HAP-1 (cell line): ENCODE measurements around the gene CDH7.

ENCODE experiments used
- DNase-seq, 2 experiments: peaks; one replicate each; pipeline ENCODE4 v3.0.0-alpha.2; 2016 to 2020; ENCODE audit warnings: low spot score in 2 of 2
- H3K27me3 ChIP-seq: fragments of 250-450 bp; sonication (Bioruptor Pico); 2 replicates; pipeline ENCODE4 v1.5.1; 2020; ENCODE audit warnings: low read depth, mild to moderate bottlenecking, moderate library complexity
- H3K36me3 ChIP-seq: fragments of 250-450 bp; sonication (Bioruptor Pico); replicated peaks from 2 replicates; pipeline ENCODE4 v1.5.1; 2020; ENCODE audit warnings: mild to moderate bottlenecking
- H3K4me1 ChIP-seq: fragments of 250-450 bp; sonication (Bioruptor Pico); 2 replicates; pipeline ENCODE4 v1.5.1; 2020; ENCODE audit warnings: mild to moderate bottlenecking
- H3K4me3 ChIP-seq: fragments of 250-450 bp; sonication (Bioruptor Pico); 2 replicates; pipeline ENCODE4 v1.5.1; 2020; ENCODE audit warnings: mild to moderate bottlenecking, moderate library complexity
- H3K9me3 ChIP-seq: fragments of 250-450 bp; sonication (Bioruptor Pico); 2 replicates; pipeline ENCODE4 v1.5.1; 2020; ENCODE audit warnings: mild to moderate bottlenecking, moderate library complexity
- in situ Hi-C: fragments of 300-500 bp; cut with MboI; formaldehyde crosslinking; loops from 3 replicates; pipeline ENCODE4 v1.14.3; 2020; ENCODE audit warnings: low sequenced_read_pairs, inconsistent platforms, mixed read lengths

CDH7 gene

GRCh38 chr18:65750389-65751154 lies at the start of gene CDH7:
TSS of gene CDH7 (plus strand) at chr18:65751012. CDS start at chr18:65762843, 11,831 bp downstream.
- peaks cover 19% of the 10 kb centered on the region for H3K4me1 ChIP-seq
- DNase-seq: no peak
- H3K4me3 ChIP-seq: no peak within 1 kb of the TSS
- H3K9me3 ChIP-seq: peaks cover 4% of the 10 kb centered on the region; the same call in 1 of the 2 replicates
- no peaks in the 10 kb centered on the region for H3K27me3 ChIP-seq
- no peaks in the 10 kb centered on the region for H3K36me3 ChIP-seq
- in situ Hi-C loops: no loop called here

GRCh38 chr18:65704046-65704445 lies 46.8 kb upstream of the CDH7 start:
- Histone ChIP-seq H3K36me3 (no peaks in the 10 kb centered on the region), H3K9me3 (no peaks in the 10 kb centered on the region), H3K4me1 (no peaks in the 10 kb centered on the region), H3K27me3 (no peaks in the 10 kb centered on the region), H3K4me3 (no peak overlapping the region)
- in situ Hi-C loops: no loop called here
- no peak for DNase-seq

GRCh38 chr18:65706646-65707045 lies 44.2 kb upstream of the CDH7 start:
- in situ Hi-C loops: no loop called here
- DNase-seq: no peak
- no peaks in the 10 kb centered on the region for H3K27me3 ChIP-seq
- no peaks in the 10 kb centered on the region for H3K4me1 ChIP-seq
- no peak overlapping the region for H3K4me3 ChIP-seq
- no peaks in the 10 kb centered on the region for H3K9me3 ChIP-seq
- no peaks in the 10 kb centered on the region for H3K36me3 ChIP-seq

GRCh38 chr18:65711493-65711892 lies 39.3 kb upstream of the CDH7 start:
- in situ Hi-C loops: no loop called here
- H3K36me3 ChIP-seq: no peaks in the 10 kb centered on the region
- H3K4me1 ChIP-seq: no peaks in the 10 kb centered on the region
- no peak overlapping the region for H3K4me3 ChIP-seq
- H3K9me3 ChIP-seq: no peaks in the 10 kb centered on the region
- no peaks in the 10 kb centered on the region for H3K27me3 ChIP-seq
- no peak for DNase-seq

- H3K36me3 ChIP-seq: no peaks in the 10 kb centered on the region
- in situ Hi-C loops: no loop called here
- no peak overlapping the region for H3K4me3 ChIP-seq
- H3K27me3 ChIP-seq: no peaks in the 10 kb centered on the region
- no peaks in the 10 kb centered on the region for H3K9me3 ChIP-seq
- H3K4me1 ChIP-seq: peaks cover 18% of the 10 kb centered on the region
- peak in 1 of 2 experiments; percentile 13 for DNase-seq
Measured at GRCh38 chr18:65721619-65722018, 29.2 kb upstream of the CDH7 start.

GRCh38 chr18:65725251-65726050 lies 25.4 kb upstream of the CDH7 start:
- H3K27me3 ChIP-seq: no peaks in the 10 kb centered on the region
- in situ Hi-C loops: no loop called here
- no peak overlapping the region for H3K4me3 ChIP-seq
- peak; percentile 83 to 90 for DNase-seq
- H3K36me3 ChIP-seq: no peaks in the 10 kb centered on the region
- H3K9me3 ChIP-seq: no peaks in the 10 kb centered on the region
- H3K4me1 ChIP-seq: peaks cover 18% of the 10 kb centered on the region

GRCh38 chr18:65735155-65735554 lies 15.7 kb upstream of the CDH7 start:
- Histone ChIP-seq H3K4me1 (peaks cover 27% of the 10 kb centered on the region), H3K9me3 (no peaks in the 10 kb centered on the region), H3K36me3 (no peaks in the 10 kb centered on the region), H3K27me3 (no peaks in the 10 kb centered on the region), H3K4me3 (no peak overlapping the region)
- DNase-seq: no peak
- in situ Hi-C loops: no loop called here

- no peaks in the 10 kb centered on the region for H3K27me3 ChIP-seq
- DNase-seq: peak; percentile 23 to 60
- H3K9me3 ChIP-seq: no peaks in the 10 kb centered on the region
- H3K4me1 ChIP-seq: peaks cover 27% of the 10 kb centered on the region
- no peak overlapping the region for H3K4me3 ChIP-seq
- no peaks in the 10 kb centered on the region for H3K36me3 ChIP-seq
- in situ Hi-C loops: no loop called here
Measured at GRCh38 chr18:65737471-65737955, 13.3 kb upstream of the CDH7 start.

DNA sequence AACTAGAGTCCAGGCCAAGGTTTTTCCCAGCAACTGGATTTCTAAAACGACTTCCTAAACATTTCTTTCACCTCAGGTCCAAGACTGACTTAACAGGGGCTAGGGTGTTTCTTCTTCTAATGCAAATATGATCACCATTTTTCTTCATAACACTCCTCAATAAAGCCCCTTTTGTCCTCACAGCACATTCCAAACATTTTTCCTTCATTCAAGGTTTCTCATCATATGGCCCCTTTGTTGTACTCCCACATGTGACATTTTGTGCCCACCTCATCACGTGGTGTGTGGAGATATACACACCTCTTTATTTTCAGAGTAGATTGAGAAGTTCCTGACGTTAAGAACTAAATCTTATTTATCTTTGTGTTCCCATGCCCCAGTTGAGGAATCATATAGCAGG lies 3.9 kb upstream of the CDH7 start:
- peaks cover 9% of the 10 kb centered on the region for H3K4me1 ChIP-seq
- DNase-seq: peak; percentile 35 to 65
- H3K4me3 ChIP-seq: no peak overlapping the region
- peaks cover 4% of the 10 kb centered on the region; the same call in 1 of the 2 replicates for H3K9me3 ChIP-seq
- in situ Hi-C loops: no loop called here
- no peaks in the 10 kb centered on the region for H3K27me3 ChIP-seq
- H3K36me3 ChIP-seq: no peaks in the 10 kb centered on the region

DNA sequence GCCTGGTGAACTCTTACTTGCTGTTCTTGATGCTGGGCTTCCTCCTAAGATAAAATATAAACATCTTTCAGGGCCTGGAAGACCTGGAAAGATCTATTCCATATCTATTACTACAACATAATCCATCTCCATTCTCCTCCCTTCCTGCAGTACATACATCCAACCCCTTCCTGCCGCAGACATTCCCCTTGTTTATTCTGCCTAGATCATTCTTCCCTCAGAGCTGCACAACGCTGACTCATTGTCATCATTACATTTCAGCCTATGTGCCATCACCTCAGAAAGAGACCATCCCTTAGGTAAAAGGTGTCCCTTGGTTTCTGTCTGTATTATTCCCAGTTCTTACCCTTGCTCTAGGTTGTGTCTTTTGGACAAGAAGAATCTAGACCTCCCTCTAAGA lies 2.5 kb upstream of the CDH7 start:
- no peaks in the 10 kb centered on the region for H3K27me3 ChIP-seq
- DNase-seq: no peak
- in situ Hi-C loops: no loop called here

GRCh38 chr18:65749841-65750240 lies 971 bp upstream of the CDH7 start:
- no peak overlapping the region for H3K4me3 ChIP-seq
- no peak for DNase-seq
- peaks cover 4% of the 10 kb centered on the region; the same call in 1 of the 2 replicates for H3K9me3 ChIP-seq
- in situ Hi-C loops: no loop called here
- peaks cover 19% of the 10 kb centered on the region for H3K4me1 ChIP-seq
- H3K27me3 ChIP-seq: no peaks in the 10 kb centered on the region
- H3K36me3 ChIP-seq: no peaks in the 10 kb centered on the region

More for the DNA sequence above, 2.5 kb upstream of the CDH7 start:
- H3K4me3 ChIP-seq: no peak overlapping the region
- H3K36me3 ChIP-seq: no peaks in the 10 kb centered on the region
- H3K9me3 ChIP-seq: peaks cover 4% of the 10 kb centered on the region; the same call in 1 of the 2 replicates
- peaks cover 17% of the 10 kb centered on the region for H3K4me1 ChIP-seq

GRCh38 chr18:65751155-65752085 lies 608 bp downstream of the CDH7 start:
- Histone ChIP-seq H3K27me3 (no peaks in the 10 kb centered on the region; the same call in 1 of the 2 replicates), H3K9me3 (peaks cover 4% of the 10 kb centered on the region; the same call in 1 of the 2 replicates), H3K36me3 (no peaks in the 10 kb centered on the region), H3K4me1 (peaks cover 19% of the 10 kb centered on the region), H3K4me3 (no peak overlapping the region)
- in situ Hi-C loops: no loop called here
- no peak for DNase-seq

- Histone ChIP-seq H3K36me3 (no peaks in the 10 kb centered on the region), H3K27me3 (no peaks in the 10 kb centered on the region; the same call in 1 of the 2 replicates), H3K4me1 (peaks cover 18% of the 10 kb centered on the region), H3K9me3 (no peaks in the 10 kb centered on the region), H3K4me3 (no peak overlapping the region)
- no peak for DNase-seq
- in situ Hi-C loops: no loop called here
Measured at GRCh38 chr18:65752625-65753325, 2.0 kb downstream of the CDH7 start.
